Lung (tissue), 16 donors: ENCODE results near the gene ADNP. TPM values are rescaled to one million over a fixed set of nuclear protein-coding genes. Genes with fewer than 3 reads are reported as not detected.
"Not testable (repeated sequence)": the region's sequence is repeated elsewhere in the genome, so short reads cannot be mapped to it uniquely, and the experiment has no call there.

Experiments used
- ATAC-seq: fragments of 200-7000 bp; cut with Tn5 transposase; one replicate; pipeline ENCODE4 v1.9.1; 2020; ENCODE audit warnings: moderate number of reproducible peaks; ENCODE audit not compliant: insufficient read depth, low FRiP score
- DNase-seq, 3 donors: peaks; one replicate each; pipeline ENCODE4 v3.0.0-alpha.2; 2013 to 2017
- H3K27ac ChIP-seq, 2 donors: one replicate each; pipeline ENCODE4 v1.5.1; 2013; ENCODE audit warnings: mild to moderate bottlenecking in 2 of 2, moderate library complexity in 2 of 2, control low read depth in 1 of 2, inconsistent platforms in 1 of 2, low read depth in 1 of 2, low read length in 1 of 2
- H3K27me3 ChIP-seq, 3 donors: one replicate each; pipeline ENCODE4 v1.5.1; 2013; ENCODE audit warnings: low read length in 2 of 3; ENCODE audit not compliant: control insufficient read depth in 3 of 3, insufficient read depth in 3 of 3
- H3K36me3 ChIP-seq, 4 donors: one replicate each; pipeline ENCODE4 v1.5.1; 2013; ENCODE audit warnings: low read length in 4 of 4, mild to moderate bottlenecking in 1 of 4, moderate library complexity in 1 of 4; ENCODE audit not compliant: control insufficient read depth in 4 of 4, insufficient read depth in 4 of 4
- H3K4me1 ChIP-seq, 5 donors: one replicate each; pipeline ENCODE4 v1.5.1; 2013; ENCODE audit warnings: low read length in 5 of 5, mild to moderate bottlenecking in 2 of 5, moderate library complexity in 1 of 5; ENCODE audit not compliant: control insufficient read depth in 5 of 5, insufficient read depth in 5 of 5
- H3K4me3 ChIP-seq: one replicate; pipeline ENCODE4 v1.5.1; 2013; ENCODE audit warnings: mild to moderate bottlenecking, control low read depth, moderate library complexity
- H3K9ac ChIP-seq, 2 donors: one replicate each; pipeline ENCODE4 v1.5.1; 2013; ENCODE audit warnings: low read length in 2 of 2, control low read depth in 1 of 2; ENCODE audit not compliant: insufficient read depth in 1 of 2
- H3K9me3 ChIP-seq, 4 donors: one replicate each; pipeline ENCODE4 v1.5.1; 2013; ENCODE audit warnings: low read length in 3 of 4, mild to moderate bottlenecking in 1 of 4, moderate library complexity in 1 of 4; ENCODE audit not compliant: control insufficient read depth in 4 of 4, insufficient read depth in 3 of 4
- CTCF ChIP-seq: IDR thresholded peaks from 2 replicates; pipeline ENCODE4 v1.5.1; 2012; ENCODE audit warnings: mild to moderate bottlenecking; ENCODE audit errors: control extremely low read depth, extremely low read depth
- WGBS, 2 donors: extraction: QIAGEN DNeasy Blood & Tissue Kit; methylation state at CpG; one replicate each; pipeline ENCODE4 v1.1.7; 2013; 5-methylcytosine and 5-hydroxymethylcytosine counted together
- long read RNA-seq, 5 donors: transcript quantifications; one replicate each; lab custom pipeline, GENCODE V29; 2026
- polyA plus RNA-seq, 2 donors: library from polyadenylated mRNA; stranded (reverse); fragments of 200-250 nt; gene quantifications; one replicate each; pipeline ENCODE4 v1.2.1, GENCODE V29; 2013
- total RNA-seq, 2 donors: library from RNA; depleted of rRNA in 1 of 2; stranded (reverse); fragments of >200 nt in 1 of 2; gene quantifications; one replicate each; pipeline ENCODE4 v1.2.1, GENCODE V29; 2014 to 2021
- donor health status: control.
- donor health status: control.
- donor health status: Bipolar disorder and iron deficiency.
- donor health status: healthy.
- donor health status: DM: yes; HTN: yes; CAD: no.

ADNP gene
- total RNA-seq (10 to 100 TPM; 49.0 to 81.5 TPM), polyA plus RNA-seq (10 to 100 TPM; 18.0 to 33.9 TPM)
- long read RNA-seq, donor 1, full-length matches to known transcripts = 22 of 22 reads
- long read RNA-seq, donor 1, partial matches to known transcripts = 0 of 22 reads
- long read RNA-seq, donor 1, other reads (novel, unspliced or antisense) = 0 of 22 reads
- long read RNA-seq, donor 2, full-length matches to known transcripts = 8 of 13 reads
- long read RNA-seq, donor 2, partial matches to known transcripts = 5 of 13 reads
- long read RNA-seq, donor 2, other reads (novel, unspliced or antisense) = 0 of 13 reads
- long read RNA-seq, donor 3, full-length matches to known transcripts = 6 of 6 reads
- long read RNA-seq, donor 3, partial matches to known transcripts = 0 of 6 reads
- long read RNA-seq, donor 3, other reads (novel, unspliced or antisense) = 0 of 6 reads
- long read RNA-seq, donor 4, full-length matches to known transcripts = 3 of 8 reads
- long read RNA-seq, donor 4, partial matches to known transcripts = 5 of 8 reads
- long read RNA-seq, donor 4, other reads (novel, unspliced or antisense) = 0 of 8 reads
- long read RNA-seq, donor 5, full-length matches to known transcripts = 22 of 22 reads
- long read RNA-seq, donor 5, partial matches to known transcripts = 0 of 22 reads
- long read RNA-seq, donor 5, other reads (novel, unspliced or antisense) = 0 of 22 reads

- peak; percentile 44 for TF ChIP-seq CTCF
Measured at GRCh38 chr20:50931306-50932015, at the start of gene ADNP. Gene ADNP, minus strand, starts transcription at chr20:50931437. Its CDS starts 27,441 bp downstream, at chr20:50903996.

GRCh38 chr20:50980071-50980681, 48.9 kb upstream of the ADNP start:
- 51 to 62% methylated on average over 8 of the region's 8 CpGs for WGBS, 2 donors
- H3K9me3 ChIP-seq = no peaks in the 10 kb centered on the region
- H3K9ac ChIP-seq = no peak overlapping the region
- peak; percentile 65 for ATAC-seq
- no peak for TF ChIP-seq CTCF
- H3K4me3 ChIP-seq = no peak overlapping the region
- no peak overlapping the region for H3K27ac ChIP-seq
- no peaks in the 10 kb centered on the region for H3K36me3 ChIP-seq
- peaks cover 0 to 4% (median 0%) of the 10 kb centered on the region in 5 donors for H3K4me1 ChIP-seq
- no peak for DNase-seq
- peaks cover 0 to 6% (median 0%) of the 10 kb centered on the region in 3 donors for H3K27me3 ChIP-seq

More at GRCh38 chr20:50931306-50932015, at the start of gene ADNP:
- peak within 1 kb of the TSS; percentile 57 to 87 for H3K9ac ChIP-seq
- H3K36me3 ChIP-seq = peaks cover 2 to 15% (median 9%) of the 10 kb centered on the region in 4 donors
- H3K27ac ChIP-seq = peak within 1 kb of the TSS; percentile 95 to 100
- ATAC-seq = peak; percentile 88
- DNase-seq = peak; percentile 95 to 97 (median 97)
- no peaks in the 10 kb centered on the region for H3K9me3 ChIP-seq
- peaks cover 5 to 44% (median 11%) of the 10 kb centered on the region in 5 donors for H3K4me1 ChIP-seq
- peak within 1 kb of the TSS; percentile 98 for H3K4me3 ChIP-seq
- no peaks in the 10 kb centered on the region for H3K27me3 ChIP-seq
- 1% methylated on average over 51 to 58 of the region's 58 CpGs for whole genome bisulfite sequencing, 2 donors

DNA sequence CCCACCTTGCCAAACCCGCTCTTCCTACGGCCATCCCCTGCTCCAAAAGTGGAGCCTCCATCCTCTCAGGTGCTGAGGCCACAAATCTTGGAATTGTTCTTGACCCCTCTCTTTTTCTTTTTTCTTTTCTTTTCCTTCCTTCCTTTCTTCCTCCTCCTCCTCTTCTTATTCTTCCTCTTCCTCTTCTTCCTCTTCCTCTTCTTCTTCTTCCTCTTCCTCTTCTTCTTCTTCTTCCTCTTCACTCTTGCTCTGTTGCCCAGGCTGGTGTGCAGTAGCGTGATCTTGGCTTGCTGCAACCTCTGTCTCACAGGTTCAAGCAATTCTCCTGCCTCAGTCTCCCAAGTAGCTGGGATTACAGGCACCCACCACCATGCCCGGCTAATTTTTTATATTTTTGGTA, 47.3 kb upstream of the ADNP start:
- not testable (repeated sequence) for H3K4me1 ChIP-seq, H3K27me3 ChIP-seq, H3K9ac ChIP-seq, ATAC-seq, H3K9me3 ChIP-seq, H3K27ac ChIP-seq, H3K4me3 ChIP-seq, DNase-seq, H3K36me3 ChIP-seq
- 88 to 95% methylated on average over 4 of the region's 4 CpGs for WGBS, 2 donors
